ENCODE measurements around the gene MSH5. TPM values are rescaled to one million over a fixed set of nuclear protein-coding genes. Genes with fewer than 3 reads are reported as not detected.
"Not testable (repeated sequence)": the region's sequence is repeated elsewhere in the genome, so short reads cannot be mapped to it uniquely, and the experiment has no call there.

MSH5 gene
- total RNA-seq, 2 donors from 2014 or later: 5.7 to 10.5 TPM

DNA sequence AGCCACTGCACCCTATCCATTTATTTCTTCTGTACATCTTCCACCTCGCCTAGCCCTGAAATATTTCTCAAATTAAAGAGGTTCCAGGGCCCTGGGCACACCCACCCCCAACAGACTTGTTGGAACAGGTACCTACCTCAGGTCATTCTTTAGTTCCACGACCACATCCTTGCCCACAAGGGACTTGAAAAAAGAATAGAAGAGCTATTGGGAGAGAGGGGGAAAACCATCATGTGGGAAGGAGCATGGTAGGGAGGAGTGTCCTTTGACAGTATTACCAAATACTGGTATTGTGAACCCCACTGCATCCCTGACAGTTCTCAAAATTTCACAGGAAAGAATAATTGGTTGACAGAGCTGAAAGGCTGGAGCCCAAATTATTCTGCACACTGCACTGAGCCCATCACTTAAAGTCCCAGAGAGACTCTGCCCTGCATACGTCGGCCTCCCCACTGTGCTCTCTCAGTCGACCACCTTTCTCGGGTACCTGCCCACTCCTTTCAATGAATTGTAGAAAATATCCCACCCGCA, 66.2 kb downstream of the MSH5 start:
- Histone ChIP-seq H3K9me3 (no peaks in the 10 kb centered on the region), H3K4me1 (ENCODE audit: control insufficient read depth in 1 of 2, low read depth in 2 of 2) (peaks cover 12 to 19% of the 10 kb centered on the region in 2 donors), H3K27me3 (replicated peaks; ENCODE audit: insufficient read depth) (no peaks in the 10 kb centered on the region), H3K4me3 (peak overlapping the region; percentile 80), H3K36me3 (no peaks in the 10 kb centered on the region), H3K27ac (peak overlapping the region; percentile 91 to 92)
- TF ChIP-seq, protein P1, sequence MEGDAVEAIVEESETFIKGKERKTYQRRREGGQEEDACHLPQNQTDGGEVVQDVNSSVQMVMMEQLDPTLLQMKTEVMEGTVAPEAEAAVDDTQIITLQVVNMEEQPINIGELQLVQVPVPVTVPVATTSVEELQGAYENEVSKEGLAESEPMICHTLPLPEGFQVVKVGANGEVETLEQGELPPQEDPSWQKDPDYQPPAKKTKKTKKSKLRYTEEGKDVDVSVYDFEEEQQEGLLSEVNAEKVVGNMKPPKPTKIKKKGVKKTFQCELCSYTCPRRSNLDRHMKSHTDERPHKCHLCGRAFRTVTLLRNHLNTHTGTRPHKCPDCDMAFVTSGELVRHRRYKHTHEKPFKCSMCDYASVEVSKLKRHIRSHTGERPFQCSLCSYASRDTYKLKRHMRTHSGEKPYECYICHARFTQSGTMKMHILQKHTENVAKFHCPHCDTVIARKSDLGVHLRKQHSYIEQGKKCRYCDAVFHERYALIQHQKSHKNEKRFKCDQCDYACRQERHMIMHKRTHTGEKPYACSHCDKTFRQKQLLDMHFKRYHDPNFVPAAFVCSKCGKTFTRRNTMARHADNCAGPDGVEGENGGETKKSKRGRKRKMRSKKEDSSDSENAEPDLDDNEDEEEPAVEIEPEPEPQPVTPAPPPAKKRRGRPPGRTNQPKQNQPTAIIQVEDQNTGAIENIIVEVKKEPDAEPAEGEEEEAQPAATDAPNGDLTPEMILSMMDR (IDR thresholded peaks at IDR 0.05): no peak
- ATAC-seq (ENCODE audit: insufficient number of reproducible peaks, low FRiP score, low read depth): no peak
- DNase-seq (ENCODE audit: low spot score): no peak

DNA sequence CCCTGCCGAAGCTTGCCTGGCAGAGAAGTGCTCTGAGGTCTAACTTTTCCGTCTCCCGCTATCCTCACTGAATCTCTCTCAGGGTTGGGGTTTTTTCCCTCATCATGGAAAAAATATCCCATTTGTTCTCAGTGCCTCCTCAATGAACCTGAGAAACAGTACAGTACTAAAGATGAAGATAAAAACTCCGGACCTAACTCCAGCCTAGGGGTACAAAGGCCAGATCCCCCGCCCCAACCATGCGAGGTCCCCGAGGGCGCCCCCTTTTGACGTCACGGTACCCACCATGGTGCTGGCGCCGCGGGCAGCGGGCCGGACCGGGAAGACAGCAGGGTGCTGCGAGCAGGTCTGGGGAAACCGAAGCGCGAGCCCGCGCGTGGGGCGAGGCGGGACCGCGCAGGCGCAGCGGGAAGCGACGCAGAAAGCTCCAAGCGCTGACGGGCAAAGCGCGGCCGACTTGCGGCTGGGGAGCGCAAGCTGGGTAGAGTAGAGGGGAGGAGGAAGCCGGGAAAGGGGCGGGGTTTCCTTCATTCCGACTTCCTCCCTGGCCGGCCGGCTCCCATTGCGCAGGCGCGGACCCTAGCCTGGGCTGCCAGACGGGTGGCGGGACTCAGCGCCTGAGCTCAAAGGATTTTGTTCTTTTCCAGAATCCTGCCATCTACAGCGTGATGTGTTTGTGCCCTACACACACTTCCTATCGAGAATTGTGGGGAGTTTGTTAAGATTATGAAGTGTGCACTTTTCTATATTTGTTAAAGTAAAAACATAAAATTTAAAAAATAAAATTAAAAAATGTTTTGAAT, 66.9 kb downstream of the MSH5 start, which contains the start of gene LSM2:
Gene LSM2 (minus strand): TSS at position 497 of the 803 bp plus-strand sequence. CDS start 209 bp downstream, at position 288.
- Histone ChIP-seq H3K27ac (peak within 1 kb of the TSS; percentile 91 to 92), H3K9me3 (no peaks in the 10 kb centered on the region), H3K4me1 (ENCODE audit: control insufficient read depth in 1 of 2, low read depth in 2 of 2) (peaks cover 12 to 19% of the 10 kb centered on the region in 2 donors), H3K36me3 (no peaks in the 10 kb centered on the region), H3K4me3 (peak within 1 kb of the TSS; percentile 80), H3K27me3 (replicated peaks; ENCODE audit: insufficient read depth) (no peaks in the 10 kb centered on the region)
- ATAC-seq (ENCODE audit: insufficient number of reproducible peaks, low FRiP score, low read depth): peak; percentile 96
- TF ChIP-seq, protein P1 (IDR thresholded peaks at IDR 0.05): no peak
- DNase-seq (ENCODE audit: low spot score): peak; percentile 93

DNA sequence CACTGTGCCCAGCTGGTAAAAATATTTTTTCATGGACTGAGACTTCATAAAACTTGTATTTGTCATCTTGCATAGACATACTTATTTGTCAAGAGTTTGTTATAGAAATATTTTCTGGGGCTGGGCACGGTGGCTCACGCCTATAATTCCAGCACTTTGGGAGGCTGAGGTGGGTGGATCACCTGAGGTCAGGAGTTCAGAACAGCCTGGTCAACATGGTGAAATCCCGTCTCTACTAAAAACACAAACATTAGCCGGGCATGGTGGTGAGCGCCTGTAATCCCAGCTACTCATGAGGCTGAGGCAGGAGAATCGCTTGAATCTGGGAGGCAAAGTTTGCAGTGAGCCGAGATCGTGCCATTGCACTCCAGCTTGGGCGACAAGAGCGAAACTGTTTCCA, 68.8 kb downstream of the MSH5 start:
- not testable (repeated sequence) for DNase-seq (ENCODE audit: low spot score)

DNA sequence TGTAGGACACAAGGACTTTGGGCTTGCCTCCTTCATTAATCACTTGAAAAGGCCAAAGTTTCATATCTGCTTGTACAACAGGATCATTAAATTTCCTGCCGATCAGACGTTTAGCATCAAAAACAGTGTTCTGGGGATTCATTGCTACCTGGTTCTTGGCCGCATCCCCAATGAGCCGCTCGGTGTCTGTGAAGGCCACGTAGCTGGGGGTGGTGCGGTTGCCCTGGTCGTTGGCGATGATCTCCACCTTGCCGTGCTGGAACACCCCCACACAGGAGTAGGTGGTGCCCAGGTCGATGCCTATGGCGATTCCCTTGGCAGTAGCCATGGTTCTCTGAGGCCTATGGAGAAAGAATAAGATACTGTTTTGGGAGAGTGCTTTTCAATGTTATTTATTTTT, 71.8 kb downstream of the MSH5 start:
- H3K36me3 ChIP-seq: no peaks in the 10 kb centered on the region
- DNase-seq (ENCODE audit: low spot score) (no peak), ATAC-seq (ENCODE audit: insufficient number of reproducible peaks, low FRiP score, low read depth) (no peak)
- no peaks in the 10 kb centered on the region for H3K9me3 ChIP-seq
- H3K27ac ChIP-seq: no peak overlapping the region
- TF ChIP-seq, protein P1 (IDR thresholded peaks at IDR 0.05): no peak
- no peak overlapping the region for H3K4me3 ChIP-seq
- H3K27me3 ChIP-seq (replicated peaks; ENCODE audit: insufficient read depth): no peaks in the 10 kb centered on the region
- H3K4me1 ChIP-seq (ENCODE audit: control insufficient read depth in 1 of 2, low read depth in 2 of 2): peaks cover 12 to 16% of the 10 kb centered on the region in 2 donors

More for the DNA sequence above, 68.8 kb downstream of the MSH5 start:
- H3K4me1 ChIP-seq (ENCODE audit: control insufficient read depth in 1 of 2, low read depth in 2 of 2): peaks cover 14 to 23% of the 10 kb centered on the region in 2 donors
- H3K27me3 ChIP-seq (replicated peaks; ENCODE audit: insufficient read depth); H3K27ac ChIP-seq; H3K36me3 ChIP-seq; ATAC-seq (ENCODE audit: insufficient number of reproducible peaks, low FRiP score, low read depth); H3K4me3 ChIP-seq; H3K9me3 ChIP-seq: not testable (repeated sequence)

Other genes with a start within 250 kb of the MSH5 start
- 1 to 10 TPM; 4.1 to 6.6 TPM for gene MICB, start 241.9 kb upstream of the MSH5 start, total RNA-seq
- gene MCCD1, start 211.0 kb upstream of the MSH5 start, total RNA-seq: not detected
- gene DDX39B, start 198.0 kb upstream of the MSH5 start, total RNA-seq: 100 to 1,000 TPM; 198 to 217 TPM
- gene ATP6V1G2, start 193.4 kb upstream of the MSH5 start, total RNA-seq: under 1 TPM; 0.78 to 0.95 TPM
- gene NFKBIL1, start 192.4 kb upstream of the MSH5 start, total RNA-seq: 10 to 100 TPM; 23.8 to 24.2 TPM
- not detected for gene LTA, start 167.7 kb upstream of the MSH5 start, total RNA-seq
- gene TNF, start 164.4 kb upstream of the MSH5 start, total RNA-seq: 1 to 10 TPM in 1 of 2 donors, under 1 TPM in 1; 0.71 to 3.2 TPM
- not detected for gene LTB, start 157.6 kb upstream of the MSH5 start, total RNA-seq
- 10 to 100 TPM in 1 of 2 donors, 1 to 10 TPM in 1; 4.9 to 37.9 TPM for gene LST1, start 153.7 kb upstream of the MSH5 start, total RNA-seq
- not detected for gene NCR3, start 147.0 kb upstream of the MSH5 start, total RNA-seq
- 10 to 100 TPM; 21.5 to 39.6 TPM for gene AIF1, start 124.8 kb upstream of the MSH5 start, total RNA-seq
- 100 to 1,000 TPM in 1 of 2 donors, 10 to 100 TPM in 1; 94.2 to 130 TPM for gene PRRC2A, start 119.3 kb upstream of the MSH5 start, total RNA-seq
- gene BAG6, start 87.3 kb upstream of the MSH5 start, total RNA-seq: 100 to 1,000 TPM; 154 to 182 TPM
- gene APOM, start 84.1 kb upstream of the MSH5 start, total RNA-seq: 1 to 10 TPM in 1 of 2 donors, not detected in 1; 2.2 TPM
- 10 to 100 TPM; 23.7 to 40.1 TPM for gene C6orf47, start 79.2 kb upstream of the MSH5 start, total RNA-seq
- 10 to 100 TPM; 15.0 to 19.2 TPM for gene GPANK1, start 75.0 kb upstream of the MSH5 start, total RNA-seq
- 100 to 1,000 TPM; 175 to 202 TPM for gene CSNK2B, start 73.9 kb upstream of the MSH5 start, total RNA-seq
- 10 to 100 TPM in 1 of 2 donors, 1 to 10 TPM in 1; 9.6 to 24.3 TPM for gene LY6G5B, start 70.0 kb upstream of the MSH5 start, total RNA-seq
- not detected for gene LY6G5C, start 58.9 kb upstream of the MSH5 start, total RNA-seq
- gene ABHD16A, start 36.7 kb upstream of the MSH5 start, total RNA-seq: 10 to 100 TPM; 49.3 to 52.8 TPM
- not detected for gene LY6G6F, start 33.1 kb upstream of the MSH5 start, total RNA-seq
- gene LY6G6D, start 24.7 kb upstream of the MSH5 start, total RNA-seq: not detected
- not detected for gene LY6G6C, start 18.3 kb upstream of the MSH5 start, total RNA-seq
- not detected for gene MPIG6B, start 16.6 kb upstream of the MSH5 start, total RNA-seq
- 100 to 1,000 TPM; 136 TPM for gene DDAH2, start 10.7 kb upstream of the MSH5 start, total RNA-seq
- gene CLIC1, start 3.5 kb upstream of the MSH5 start, total RNA-seq: 100 to 1,000 TPM; 222 to 251 TPM
- gene SAPCD1, start 22.7 kb downstream of the MSH5 start, total RNA-seq: 10 to 100 TPM in 1 of 2 donors, not detected in 1; 13.3 TPM
- gene VWA7, start 37.3 kb downstream of the MSH5 start, total RNA-seq: under 1 TPM; 0.68 to 0.78 TPM
- 10 to 100 TPM; 24.8 to 46.8 TPM for gene VARS1, start 55.7 kb downstream of the MSH5 start, total RNA-seq
- gene LSM2, start 67.0 kb downstream of the MSH5 start, total RNA-seq: 10 to 100 TPM; 21.2 to 40.1 TPM
- 1 to 10 TPM; 1.1 to 1.2 TPM for gene HSPA1L, start 75.3 kb downstream of the MSH5 start, total RNA-seq
- gene HSPA1A, start 75.5 kb downstream of the MSH5 start, total RNA-seq: 100 to 1,000 TPM; 240 to 354 TPM
- gene HSPA1B, start 87.7 kb downstream of the MSH5 start, total RNA-seq: 100 to 1,000 TPM; 178 to 262 TPM
- 10 to 100 TPM; 26.0 to 35.2 TPM for gene NEU1, start 122.8 kb downstream of the MSH5 start, total RNA-seq
- gene SLC44A4, start 139.0 kb downstream of the MSH5 start, total RNA-seq: 1 to 10 TPM in 1 of 2 donors, not detected in 1; 5.8 TPM
- 10 to 100 TPM; 19.5 to 33.2 TPM for gene EHMT2, start 157.7 kb downstream of the MSH5 start, total RNA-seq
- 1 to 10 TPM in 1 of 2 donors, not detected in 1; 1.6 TPM for gene ZBTB12, start 162.1 kb downstream of the MSH5 start, total RNA-seq
- 10 to 100 TPM; 13.8 to 40.2 TPM for gene C2, start 187.7 kb downstream of the MSH5 start, total RNA-seq
- 100 to 1,000 TPM in 1 of 2 donors, 10 to 100 TPM in 1; 55.2 to 142 TPM for gene CFB, start 206.1 kb downstream of the MSH5 start, total RNA-seq
- 10 to 100 TPM; 62.4 to 69.3 TPM for gene NELFE, start 219.0 kb downstream of the MSH5 start, total RNA-seq
- 10 to 100 TPM; 37.7 to 73.0 TPM for gene SKIC2, start 219.2 kb downstream of the MSH5 start, total RNA-seq
- 10 to 100 TPM; 14.1 to 45.4 TPM for gene DXO, start 232.1 kb downstream of the MSH5 start, total RNA-seq
- 100 to 1,000 TPM in 1 of 2 donors, 10 to 100 TPM in 1; 30.2 to 162 TPM for gene C4A, start 242.1 kb downstream of the MSH5 start, total RNA-seq